ENCODE data around the gene ARG2.

ARG2 gene

GRCh38 chr14:67641902-67642749 is 22.4 kb downstream of the ARG2 start:
- no peaks in the 10 kb centered on the region for H3K27me3 Mint-ChIP-seq
- H3K4me1 Mint-ChIP-seq (ENCODE audit: low read depth), result peaks cover 16% of the 10 kb centered on the region
- peak overlapping the region; percentile 47 for H3K4me3 Mint-ChIP-seq
- peaks cover 16% of the 10 kb centered on the region for H3K36me3 Mint-ChIP-seq (ENCODE audit: low read depth)
- no peaks in the 10 kb centered on the region for H3K9me3 Mint-ChIP-seq
- H3K27ac Mint-ChIP-seq, result peak overlapping the region; percentile 70

- Mint-ChIP-seq H3K27me3 (no peaks in the 10 kb centered on the region), H3K27ac (no peak overlapping the region), H3K4me3 (no peak overlapping the region), H3K36me3 (ENCODE audit: low read depth) (peaks cover 22% of the 10 kb centered on the region), H3K9me3 (no peaks in the 10 kb centered on the region), H3K4me1 (ENCODE audit: low read depth) (peaks cover 16% of the 10 kb centered on the region)
These were observed 24.0 kb downstream of the ARG2 start for GRCh38 chr14:67643713-67644112.

- H3K9me3 Mint-ChIP-seq, result no peaks in the 10 kb centered on the region
- peaks cover 22% of the 10 kb centered on the region for H3K36me3 Mint-ChIP-seq (ENCODE audit: low read depth)
- no peak overlapping the region for H3K4me3 Mint-ChIP-seq
- no peak overlapping the region for H3K27ac Mint-ChIP-seq
- peaks cover 16% of the 10 kb centered on the region for H3K4me1 Mint-ChIP-seq (ENCODE audit: low read depth)
- H3K27me3 Mint-ChIP-seq, result no peaks in the 10 kb centered on the region
These were observed 24.7 kb downstream of the ARG2 start for GRCh38 chr14:67644428-67644827.

GRCh38 chr14:67645414-67645813 is 25.7 kb downstream of the ARG2 start:
- Mint-ChIP-seq H3K4me3 (no peak overlapping the region), H3K36me3 (ENCODE audit: low read depth) (peaks cover 23% of the 10 kb centered on the region), H3K9me3 (no peaks in the 10 kb centered on the region), H3K27me3 (no peaks in the 10 kb centered on the region), H3K27ac (no peak overlapping the region), H3K4me1 (ENCODE audit: low read depth) (peaks cover 16% of the 10 kb centered on the region)

GRCh38 chr14:67646131-67646530 is 26.4 kb downstream of the ARG2 start:
- Mint-ChIP-seq H3K27me3 (no peaks in the 10 kb centered on the region), H3K9me3 (no peaks in the 10 kb centered on the region), H3K27ac (no peak overlapping the region), H3K36me3 (ENCODE audit: low read depth) (peaks cover 30% of the 10 kb centered on the region), H3K4me3 (no peak overlapping the region), H3K4me1 (ENCODE audit: low read depth) (peaks cover 16% of the 10 kb centered on the region)

- no peaks in the 10 kb centered on the region for H3K27me3 Mint-ChIP-seq
- no peaks in the 10 kb centered on the region for H3K4me1 Mint-ChIP-seq (ENCODE audit: low read depth)
- H3K4me3 Mint-ChIP-seq, result no peak overlapping the region
- no peak overlapping the region for H3K27ac Mint-ChIP-seq
- peaks cover 38% of the 10 kb centered on the region for H3K36me3 Mint-ChIP-seq (ENCODE audit: low read depth)
- no peaks in the 10 kb centered on the region for H3K9me3 Mint-ChIP-seq
These were observed 30.4 kb downstream of the ARG2 start for GRCh38 chr14:67650151-67650550.

GRCh38 chr14:67650694-67651093 is 31.0 kb downstream of the ARG2 start:
- no peaks in the 10 kb centered on the region for H3K4me1 Mint-ChIP-seq (ENCODE audit: low read depth)
- H3K36me3 Mint-ChIP-seq (ENCODE audit: low read depth), result peaks cover 43% of the 10 kb centered on the region
- H3K27me3 Mint-ChIP-seq, result no peaks in the 10 kb centered on the region
- H3K4me3 Mint-ChIP-seq, result no peak overlapping the region
- H3K27ac Mint-ChIP-seq, result no peak overlapping the region
- no peaks in the 10 kb centered on the region for H3K9me3 Mint-ChIP-seq

GRCh38 chr14:67652189-67652588 is 32.5 kb downstream of the ARG2 start:
- H3K4me3 Mint-ChIP-seq, result no peak overlapping the region
- H3K27me3 Mint-ChIP-seq, result no peaks in the 10 kb centered on the region
- H3K4me1 Mint-ChIP-seq (ENCODE audit: low read depth), result no peaks in the 10 kb centered on the region
- peaks cover 44% of the 10 kb centered on the region for H3K36me3 Mint-ChIP-seq (ENCODE audit: low read depth)
- no peaks in the 10 kb centered on the region for H3K9me3 Mint-ChIP-seq
- no peak overlapping the region for H3K27ac Mint-ChIP-seq

GRCh38 chr14:67653651-67654280 is 34.0 kb downstream of the ARG2 start:
- Mint-ChIP-seq H3K4me1 (ENCODE audit: low read depth) (no peaks in the 10 kb centered on the region), H3K9me3 (no peaks in the 10 kb centered on the region), H3K4me3 (no peak overlapping the region), H3K27me3 (no peaks in the 10 kb centered on the region), H3K27ac (no peak overlapping the region), H3K36me3 (ENCODE audit: low read depth) (peaks cover 52% of the 10 kb centered on the region)

GRCh38 chr14:67663633-67664032 is 43.9 kb downstream of the ARG2 start:
- H3K4me1 Mint-ChIP-seq (ENCODE audit: low read depth), result peaks cover 34% of the 10 kb centered on the region
- no peaks in the 10 kb centered on the region for H3K27me3 Mint-ChIP-seq
- peaks cover 7% of the 10 kb centered on the region for H3K36me3 Mint-ChIP-seq (ENCODE audit: low read depth)
- no peak overlapping the region for H3K27ac Mint-ChIP-seq
- H3K4me3 Mint-ChIP-seq, result no peak overlapping the region
- no peaks in the 10 kb centered on the region for H3K9me3 Mint-ChIP-seq

GRCh38 chr14:67665868-67666267 is 46.1 kb downstream of the ARG2 start:
- peaks cover 5% of the 10 kb centered on the region for H3K36me3 Mint-ChIP-seq (ENCODE audit: low read depth)
- no peaks in the 10 kb centered on the region for H3K27me3 Mint-ChIP-seq
- peak overlapping the region; percentile 49 for H3K27ac Mint-ChIP-seq
- H3K4me1 Mint-ChIP-seq (ENCODE audit: low read depth), result peaks cover 52% of the 10 kb centered on the region
- no peak overlapping the region for H3K4me3 Mint-ChIP-seq
- no peaks in the 10 kb centered on the region for H3K9me3 Mint-ChIP-seq

GRCh38 chr14:67666750-67667449 is 47.2 kb downstream of the ARG2 start:
- Mint-ChIP-seq H3K36me3 (ENCODE audit: low read depth) (peaks cover 5% of the 10 kb centered on the region), H3K27ac (peak overlapping the region; percentile 67), H3K4me3 (no peak overlapping the region), H3K4me1 (ENCODE audit: low read depth) (peaks cover 60% of the 10 kb centered on the region), H3K9me3 (no peaks in the 10 kb centered on the region), H3K27me3 (no peaks in the 10 kb centered on the region)

- Mint-ChIP-seq H3K4me3 (no peak overlapping the region), H3K36me3 (ENCODE audit: low read depth) (no peaks in the 10 kb centered on the region), H3K27ac (no peak overlapping the region), H3K27me3 (no peaks in the 10 kb centered on the region), H3K4me1 (ENCODE audit: low read depth) (peaks cover 72% of the 10 kb centered on the region), H3K9me3 (no peaks in the 10 kb centered on the region)
These were observed 48.8 kb downstream of the ARG2 start for GRCh38 chr14:67668559-67668958.

GRCh38 chr14:67673451-67673850 is 53.7 kb downstream of the ARG2 start:
- Mint-ChIP-seq H3K4me3 (peak overlapping the region; percentile 95), H3K4me1 (ENCODE audit: low read depth) (peaks cover 51% of the 10 kb centered on the region), H3K27me3 (no peaks in the 10 kb centered on the region), H3K9me3 (no peaks in the 10 kb centered on the region), H3K27ac (no peak overlapping the region), H3K36me3 (ENCODE audit: low read depth) (peaks cover 17% of the 10 kb centered on the region)

GRCh38 chr14:67674139-67674479 is 54.4 kb downstream of the ARG2 start:
- H3K27ac Mint-ChIP-seq, result peak overlapping the region; percentile 83
- peaks cover 20% of the 10 kb centered on the region for H3K36me3 Mint-ChIP-seq (ENCODE audit: low read depth)
- no peaks in the 10 kb centered on the region for H3K27me3 Mint-ChIP-seq
- H3K4me3 Mint-ChIP-seq, result peak overlapping the region; percentile 95
- H3K9me3 Mint-ChIP-seq, result no peaks in the 10 kb centered on the region
- H3K4me1 Mint-ChIP-seq (ENCODE audit: low read depth), result peaks cover 44% of the 10 kb centered on the region
